Measurements from ENCODE around the gene RBM20. TPM values are rescaled to one million over a fixed set of nuclear protein-coding genes. Genes with fewer than 3 reads are reported as not detected.
"Not testable (repeated sequence)": the region's sequence is repeated elsewhere in the genome, so short reads cannot be mapped to it uniquely, and the experiment has no call there.

The RBM20 gene
- polyA plus RNA-seq, 1 donor: 0.96 TPM

DNA sequence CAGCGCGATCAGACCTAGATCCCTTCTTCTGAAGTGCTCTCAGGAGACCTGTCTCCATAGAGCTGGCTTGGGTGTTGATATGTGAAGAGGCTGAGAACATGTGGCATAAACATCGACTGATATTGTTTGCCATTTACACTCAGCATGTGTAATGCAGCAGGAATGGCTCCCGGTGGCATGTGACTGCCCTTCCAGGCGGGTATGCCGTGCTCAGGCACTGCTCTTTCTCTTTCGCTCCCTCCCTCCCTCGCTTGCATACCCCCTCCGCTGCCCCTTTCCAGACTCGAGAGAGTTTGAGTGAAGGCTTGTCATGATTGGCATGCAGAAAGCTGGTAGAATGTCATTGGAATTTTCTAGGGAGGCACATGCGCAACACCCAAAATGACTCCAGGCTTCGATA, 120.2 kb downstream of the RBM20 start:
- no CpG with 5 or more reads among the region's 12 CpGs for WGBS (ENCODE audit: insufficient coverage, low lambda C conversion rate)
- H3K27ac ChIP-seq (ENCODE audit: low read length): no peak overlapping the region

GRCh38 chr10:110764793-110765512, 120.8 kb downstream of the RBM20 start:
- no peak overlapping the region for H3K27ac ChIP-seq (ENCODE audit: low read length)

More for the DNA sequence above, 120.2 kb downstream of the RBM20 start:
- Histone ChIP-seq H3K4me1 (ENCODE audit: control insufficient read depth, insufficient read depth, low read length) (no peaks in the 10 kb centered on the region), H3K36me3 (ENCODE audit: control insufficient read depth, insufficient read depth, low read length) (no peaks in the 10 kb centered on the region), H3K4me3 (ENCODE audit: low read length) (no peak overlapping the region), H3K9me3 (ENCODE audit: control insufficient read depth, low read depth, low read length) (peaks cover 2% of the 10 kb centered on the region), H3K27me3 (ENCODE audit: control insufficient read depth, insufficient read depth, low read length) (no peaks in the 10 kb centered on the region)
- no peak for DNase-seq

DNA sequence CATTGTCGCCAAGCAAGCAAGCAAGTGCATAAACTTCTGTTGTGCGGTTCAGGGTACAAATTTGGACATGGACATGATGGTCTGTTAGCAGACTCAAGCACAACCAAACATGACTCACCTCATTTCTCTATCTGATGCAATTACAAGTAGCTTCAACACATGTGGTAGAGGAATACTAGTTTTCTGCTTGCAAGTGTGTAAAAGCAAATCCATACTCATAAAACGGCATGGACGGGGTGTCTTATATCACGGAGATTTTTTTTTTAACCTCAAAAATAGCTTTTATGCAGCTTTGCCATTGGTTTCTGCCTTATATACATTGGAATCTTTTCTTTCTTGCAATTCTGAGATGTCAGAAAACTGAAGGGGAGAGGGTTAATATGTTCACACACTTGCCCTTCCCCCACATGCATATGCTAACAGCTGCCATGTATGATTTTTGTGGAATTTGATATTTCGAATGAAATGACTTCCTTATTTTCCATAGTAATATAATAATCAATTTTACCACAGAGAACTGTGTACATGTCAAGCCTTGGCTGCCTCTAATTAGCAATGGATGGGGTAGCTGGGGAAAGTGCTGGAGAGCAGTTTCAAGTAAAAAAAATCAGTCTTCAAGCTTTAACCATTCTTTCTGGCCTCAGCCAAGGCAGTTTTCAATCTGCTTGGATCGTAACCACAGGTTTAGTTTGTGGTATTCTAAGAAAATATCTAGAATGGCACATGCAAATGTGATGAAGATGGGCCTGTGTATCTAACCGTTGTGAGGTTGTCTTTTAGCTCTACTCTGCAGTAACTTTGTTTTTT, 121.6 kb downstream of the RBM20 start:
- no peak overlapping the region for H3K4me3 ChIP-seq (ENCODE audit: low read length)
- H3K4me1 ChIP-seq (ENCODE audit: control insufficient read depth, insufficient read depth, low read length): no peaks in the 10 kb centered on the region
- no peak for DNase-seq
- 96% methylated on average over 4 of the region's 8 CpGs for WGBS (ENCODE audit: insufficient coverage, low lambda C conversion rate)
- no peaks in the 10 kb centered on the region for H3K36me3 ChIP-seq (ENCODE audit: control insufficient read depth, insufficient read depth, low read length)
- H3K9me3 ChIP-seq (ENCODE audit: control insufficient read depth, low read depth, low read length): peaks cover 2% of the 10 kb centered on the region
- H3K27ac ChIP-seq (ENCODE audit: low read length): no peak overlapping the region
- H3K27me3 ChIP-seq (ENCODE audit: control insufficient read depth, insufficient read depth, low read length): no peaks in the 10 kb centered on the region

More at GRCh38 chr10:110764793-110765512, 120.8 kb downstream of the RBM20 start:
- WGBS (ENCODE audit: insufficient coverage, low lambda C conversion rate): 74% methylated on average over 3 of the region's 13 CpGs
- H3K4me1 ChIP-seq (ENCODE audit: control insufficient read depth, insufficient read depth, low read length): no peaks in the 10 kb centered on the region
- no peak overlapping the region for H3K4me3 ChIP-seq (ENCODE audit: low read length)
- no peaks in the 10 kb centered on the region for H3K27me3 ChIP-seq (ENCODE audit: control insufficient read depth, insufficient read depth, low read length)
- no peak for DNase-seq
- no peaks in the 10 kb centered on the region for H3K36me3 ChIP-seq (ENCODE audit: control insufficient read depth, insufficient read depth, low read length)
- peaks cover 2% of the 10 kb centered on the region for H3K9me3 ChIP-seq (ENCODE audit: control insufficient read depth, low read depth, low read length)

- H3K36me3 ChIP-seq (ENCODE audit: control insufficient read depth, insufficient read depth, low read length); H3K27me3 ChIP-seq (ENCODE audit: control insufficient read depth, insufficient read depth, low read length); H3K27ac ChIP-seq (ENCODE audit: low read length); H3K4me3 ChIP-seq (ENCODE audit: low read length); H3K9me3 ChIP-seq (ENCODE audit: control insufficient read depth, low read depth, low read length); DNase-seq; H3K4me1 ChIP-seq (ENCODE audit: control insufficient read depth, insufficient read depth, low read length): not testable (repeated sequence)
- no CpG with 5 or more reads among the region's 29 CpGs for WGBS (ENCODE audit: insufficient coverage, low lambda C conversion rate)
These were observed 123.5 kb downstream of the RBM20 start for GRCh38 chr10:110767601-110768000.

DNA sequence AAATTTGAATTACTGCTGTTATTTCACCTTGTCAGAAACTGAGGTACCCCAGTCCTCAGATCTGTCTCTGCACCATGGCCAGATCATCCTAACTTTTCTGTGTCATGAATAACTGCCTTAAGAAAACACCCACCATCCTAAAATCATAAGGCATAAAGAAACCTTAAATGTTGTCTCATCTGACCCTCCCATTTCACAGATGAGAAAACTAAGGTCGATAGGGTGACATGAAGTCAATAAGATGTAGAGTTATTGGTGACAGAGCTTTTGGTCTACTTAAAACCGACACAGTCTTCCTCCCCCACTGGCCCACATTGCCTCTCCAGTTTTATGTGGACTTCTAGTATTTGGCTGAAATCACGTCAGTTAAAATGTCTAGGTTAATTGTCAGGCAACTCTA, 126.1 kb downstream of the RBM20 start:
- H3K4me1 ChIP-seq (ENCODE audit: control insufficient read depth, insufficient read depth, low read length): peaks cover 17% of the 10 kb centered on the region
- H3K4me3 ChIP-seq (ENCODE audit: low read length): no peak overlapping the region
- WGBS (ENCODE audit: insufficient coverage, low lambda C conversion rate): no CpG with 5 or more reads among the region's 3 CpGs
- H3K27me3 ChIP-seq (ENCODE audit: control insufficient read depth, insufficient read depth, low read length): no peaks in the 10 kb centered on the region
- H3K36me3 ChIP-seq (ENCODE audit: control insufficient read depth, insufficient read depth, low read length): no peaks in the 10 kb centered on the region
- no peak for DNase-seq
- H3K27ac ChIP-seq (ENCODE audit: low read length): no peak overlapping the region
- peaks cover 2% of the 10 kb centered on the region for H3K9me3 ChIP-seq (ENCODE audit: control insufficient read depth, low read depth, low read length)

- DNase-seq: no peak
- Histone ChIP-seq H3K4me3 (ENCODE audit: low read length) (no peak overlapping the region), H3K27ac (ENCODE audit: low read length) (no peak overlapping the region), H3K27me3 (ENCODE audit: control insufficient read depth, insufficient read depth, low read length) (no peaks in the 10 kb centered on the region), H3K36me3 (ENCODE audit: control insufficient read depth, insufficient read depth, low read length) (no peaks in the 10 kb centered on the region), H3K9me3 (ENCODE audit: control insufficient read depth, low read depth, low read length) (peaks cover 2% of the 10 kb centered on the region), H3K4me1 (ENCODE audit: control insufficient read depth, insufficient read depth, low read length) (peaks cover 30% of the 10 kb centered on the region)
- no CpG with 5 or more reads among the region's 1 CpG for WGBS (ENCODE audit: insufficient coverage, low lambda C conversion rate)
These were observed 127.3 kb downstream of the RBM20 start for GRCh38 chr10:110771486-110771885.

DNA sequence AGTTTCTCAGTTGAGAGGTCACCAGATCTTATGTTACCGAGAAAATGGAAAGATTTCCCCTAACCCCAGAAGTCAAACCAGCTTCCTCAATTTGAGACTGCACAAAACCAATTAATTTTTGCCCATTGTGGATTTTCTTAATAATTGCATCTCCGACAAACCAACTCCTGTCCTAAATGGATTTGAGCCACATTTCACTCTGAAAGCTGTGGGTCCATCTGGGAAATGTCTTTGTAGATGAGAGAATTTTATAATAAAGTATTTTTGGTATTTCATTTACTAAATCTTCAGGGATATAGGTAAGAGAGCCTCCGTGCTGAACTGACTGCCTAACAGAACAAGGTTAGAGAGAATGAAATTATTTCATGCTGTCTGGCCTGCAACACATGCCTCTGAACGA, 127.9 kb downstream of the RBM20 start:
- peaks cover 34% of the 10 kb centered on the region for H3K4me1 ChIP-seq (ENCODE audit: control insufficient read depth, insufficient read depth, low read length)
- no peaks in the 10 kb centered on the region for H3K36me3 ChIP-seq (ENCODE audit: control insufficient read depth, insufficient read depth, low read length)
- DNase-seq: no peak
- peaks cover 2% of the 10 kb centered on the region for H3K9me3 ChIP-seq (ENCODE audit: control insufficient read depth, low read depth, low read length)
- no CpG with 5 or more reads among the region's 4 CpGs for WGBS (ENCODE audit: insufficient coverage, low lambda C conversion rate)
- H3K4me3 ChIP-seq (ENCODE audit: low read length): no peak overlapping the region
- no peak overlapping the region for H3K27ac ChIP-seq (ENCODE audit: low read length)
- H3K27me3 ChIP-seq (ENCODE audit: control insufficient read depth, insufficient read depth, low read length): no peaks in the 10 kb centered on the region

DNA sequence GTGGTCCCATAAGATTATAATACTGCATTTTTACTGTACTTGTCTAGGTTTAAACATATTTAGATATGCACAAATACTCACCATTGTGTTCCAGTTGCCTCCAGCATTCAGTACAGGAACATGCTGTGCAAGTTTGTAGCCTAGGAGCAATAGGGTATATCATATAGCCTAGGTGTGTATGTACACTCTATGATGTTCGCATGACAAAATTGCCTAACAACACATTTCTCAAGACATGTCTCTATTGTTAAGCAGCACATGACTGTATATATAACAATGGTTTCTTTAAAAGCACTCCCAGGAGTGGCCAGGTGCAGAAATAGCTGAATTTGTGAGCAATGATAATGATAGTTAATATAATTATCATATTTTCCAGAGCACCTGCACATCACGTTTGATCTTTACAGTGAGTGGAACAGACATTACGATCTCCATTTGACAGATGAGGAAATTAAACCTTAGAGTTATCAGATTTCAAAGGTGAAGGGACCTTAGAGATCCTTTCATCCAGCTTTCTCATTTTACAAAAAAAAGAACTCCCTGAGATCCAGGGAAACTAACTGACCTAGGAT, 128.4 kb downstream of the RBM20 start:
- H3K27me3 ChIP-seq (ENCODE audit: control insufficient read depth, insufficient read depth, low read length): no peaks in the 10 kb centered on the region
- H3K27ac ChIP-seq (ENCODE audit: low read length): peak overlapping the region; percentile 96
- H3K4me1 ChIP-seq (ENCODE audit: control insufficient read depth, insufficient read depth, low read length): peaks cover 36% of the 10 kb centered on the region
- peak in 1 of 2 donors; percentile 44 for DNase-seq
- no CpG with 5 or more reads among the region's 3 CpGs for WGBS (ENCODE audit: insufficient coverage, low lambda C conversion rate)
- H3K36me3 ChIP-seq (ENCODE audit: control insufficient read depth, insufficient read depth, low read length): no peaks in the 10 kb centered on the region
- no peak overlapping the region for H3K4me3 ChIP-seq (ENCODE audit: low read length)
- H3K9me3 ChIP-seq (ENCODE audit: control insufficient read depth, low read depth, low read length): peaks cover 2% of the 10 kb centered on the region

GRCh38 chr10:110773693-110774068, 129.5 kb downstream of the RBM20 start:
- no CpG with 5 or more reads among the region's 7 CpGs for WGBS (ENCODE audit: insufficient coverage, low lambda C conversion rate)
- Histone ChIP-seq H3K4me3 (ENCODE audit: low read length) (no peak overlapping the region), H3K36me3 (ENCODE audit: control insufficient read depth, insufficient read depth, low read length) (no peaks in the 10 kb centered on the region), H3K9me3 (ENCODE audit: control insufficient read depth, low read depth, low read length) (no peaks in the 10 kb centered on the region), H3K27ac (ENCODE audit: low read length) (peak overlapping the region; percentile 96), H3K4me1 (ENCODE audit: control insufficient read depth, insufficient read depth, low read length) (peaks cover 36% of the 10 kb centered on the region), H3K27me3 (ENCODE audit: control insufficient read depth, insufficient read depth, low read length) (no peaks in the 10 kb centered on the region)
- DNase-seq: no peak

- Histone ChIP-seq H3K4me3 (ENCODE audit: low read length) (no peak overlapping the region), H3K27me3 (ENCODE audit: control insufficient read depth, insufficient read depth, low read length) (no peaks in the 10 kb centered on the region), H3K9me3 (ENCODE audit: control insufficient read depth, low read depth, low read length) (no peaks in the 10 kb centered on the region), H3K36me3 (ENCODE audit: control insufficient read depth, insufficient read depth, low read length) (no peaks in the 10 kb centered on the region), H3K27ac (ENCODE audit: low read length) (peak overlapping the region; percentile 96), H3K4me1 (ENCODE audit: control insufficient read depth, insufficient read depth, low read length) (peaks cover 36% of the 10 kb centered on the region)
- peak; percentile 75 to 91 for DNase-seq
- 59% methylated on average over 4 of the region's 8 CpGs for WGBS (ENCODE audit: insufficient coverage, low lambda C conversion rate)
These were observed 130.2 kb downstream of the RBM20 start for GRCh38 chr10:110774069-110775019.
